ENCODE data around the gene ATF4. TPM values are rescaled to one million over a fixed set of nuclear protein-coding genes. Genes with fewer than 3 reads are reported as not detected.

The ATF4 gene
- total RNA-seq, 1 experiment from 2014 or later = 717 TPM

GRCh38 chr22:39534591-39535356 is 14.4 kb downstream of the ATF4 start:
- BruUV-seq (replicated peaks) = no TSS peak

DNA sequence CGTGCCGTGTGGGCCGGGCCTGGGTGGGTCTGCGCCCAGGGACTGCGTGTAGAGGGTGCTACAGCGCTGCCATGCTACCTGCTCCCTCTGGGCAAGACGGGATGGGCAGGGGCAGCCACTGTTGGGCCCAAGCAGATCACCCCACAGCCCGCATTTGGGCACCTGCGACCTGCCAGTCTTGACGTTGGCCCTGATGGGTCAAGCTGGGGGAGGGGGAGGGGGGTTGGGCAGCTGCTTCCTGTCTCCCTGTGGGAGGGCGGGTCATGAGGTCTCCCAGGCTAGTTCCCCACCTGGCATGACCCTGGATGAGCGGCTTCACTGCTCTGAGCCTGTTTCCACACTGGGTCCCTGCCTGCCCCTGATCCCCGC is 15.0 kb downstream of the ATF4 start:
- BruUV-seq (replicated peaks) = no TSS peak
- no peak overlapping the region for H3K4me3 Mint-ChIP-seq (ENCODE audit: unreplicated experiment)
- ChIA-PET CTCF (interaction anchor here (0.6 to 26.5 kb wide), 22 partner anchors 8 to 866 kb away, joined by 3 to 471 read pairs (median 4); partner anchors contain the start of gene ADSL), POLR2A (interaction anchor here (0.9 to 2.7 kb wide), 8 partner anchors 15 to 811 kb away, joined by 3 to 28 read pairs (median 5); partner anchors contain the start of genes ADSL, ATF4 and MIEF1)
- no peak overlapping the region for H3K27ac Mint-ChIP-seq (ENCODE audit: low read depth, unreplicated experiment)
- H3K27me3 Mint-ChIP-seq (ENCODE audit: insufficient read depth, unreplicated experiment) = no peaks in the 10 kb centered on the region
- H3K9me3 Mint-ChIP-seq (ENCODE audit: unreplicated experiment) = no peaks in the 10 kb centered on the region
- DNase-seq (ENCODE audit: unreplicated experiment) = no peak
- H3K4me1 Mint-ChIP-seq (ENCODE audit: insufficient read depth, unreplicated experiment) = peaks cover 18% of the 10 kb centered on the region
- intact Hi-C loops (cut with micrococcal nuclease) = loop anchor here (2.0 kb wide), 2 partner anchors 489 to 811 kb away; partner anchors contain the start of gene ADSL
- peaks cover 19% of the 10 kb centered on the region for H3K36me3 Mint-ChIP-seq (ENCODE audit: insufficient read depth, unreplicated experiment)
- TF ChIP-seq, protein P1, sequence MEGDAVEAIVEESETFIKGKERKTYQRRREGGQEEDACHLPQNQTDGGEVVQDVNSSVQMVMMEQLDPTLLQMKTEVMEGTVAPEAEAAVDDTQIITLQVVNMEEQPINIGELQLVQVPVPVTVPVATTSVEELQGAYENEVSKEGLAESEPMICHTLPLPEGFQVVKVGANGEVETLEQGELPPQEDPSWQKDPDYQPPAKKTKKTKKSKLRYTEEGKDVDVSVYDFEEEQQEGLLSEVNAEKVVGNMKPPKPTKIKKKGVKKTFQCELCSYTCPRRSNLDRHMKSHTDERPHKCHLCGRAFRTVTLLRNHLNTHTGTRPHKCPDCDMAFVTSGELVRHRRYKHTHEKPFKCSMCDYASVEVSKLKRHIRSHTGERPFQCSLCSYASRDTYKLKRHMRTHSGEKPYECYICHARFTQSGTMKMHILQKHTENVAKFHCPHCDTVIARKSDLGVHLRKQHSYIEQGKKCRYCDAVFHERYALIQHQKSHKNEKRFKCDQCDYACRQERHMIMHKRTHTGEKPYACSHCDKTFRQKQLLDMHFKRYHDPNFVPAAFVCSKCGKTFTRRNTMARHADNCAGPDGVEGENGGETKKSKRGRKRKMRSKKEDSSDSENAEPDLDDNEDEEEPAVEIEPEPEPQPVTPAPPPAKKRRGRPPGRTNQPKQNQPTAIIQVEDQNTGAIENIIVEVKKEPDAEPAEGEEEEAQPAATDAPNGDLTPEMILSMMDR (IDR thresholded peaks at IDR 0.05; ENCODE audit: unreplicated experiment) = no peak

More at GRCh38 chr22:39534591-39535356, 14.4 kb downstream of the ATF4 start:
- TF ChIP-seq, protein P1 (IDR thresholded peaks at IDR 0.05; ENCODE audit: unreplicated experiment) = peak; percentile 93
- H3K27me3 Mint-ChIP-seq (ENCODE audit: insufficient read depth, unreplicated experiment) = no peaks in the 10 kb centered on the region
- ChIA-PET POLR2A (interaction anchor here (0.6 to 2.7 kb wide), 12 partner anchors 11 to 811 kb away, joined by 3 to 28 read pairs (median 4); partner anchors contain the start of genes ADSL, ATF4 and MIEF1), CTCF (interaction anchor here (0.6 to 26.5 kb wide), 41 partner anchors 9 to 1194 kb away, joined by 3 to 471 read pairs (median 4); partner anchors contain the start of gene ADSL)
- peaks cover 25% of the 10 kb centered on the region for H3K36me3 Mint-ChIP-seq (ENCODE audit: insufficient read depth, unreplicated experiment)
- intact Hi-C loops (cut with micrococcal nuclease) = loop anchor here (1.0 to 5.0 kb wide), 5 partner anchors 465 to 812 kb away; partner anchors contain the start of genes ADSL and TNRC6B
- H3K4me1 Mint-ChIP-seq (ENCODE audit: insufficient read depth, unreplicated experiment) = peaks cover 24% of the 10 kb centered on the region
- peak; percentile 70 for DNase-seq (ENCODE audit: unreplicated experiment)
- no peaks in the 10 kb centered on the region for H3K9me3 Mint-ChIP-seq (ENCODE audit: unreplicated experiment)
- no peak overlapping the region for H3K27ac Mint-ChIP-seq (ENCODE audit: low read depth, unreplicated experiment)
- H3K4me3 Mint-ChIP-seq (ENCODE audit: unreplicated experiment) = no peak overlapping the region

DNA sequence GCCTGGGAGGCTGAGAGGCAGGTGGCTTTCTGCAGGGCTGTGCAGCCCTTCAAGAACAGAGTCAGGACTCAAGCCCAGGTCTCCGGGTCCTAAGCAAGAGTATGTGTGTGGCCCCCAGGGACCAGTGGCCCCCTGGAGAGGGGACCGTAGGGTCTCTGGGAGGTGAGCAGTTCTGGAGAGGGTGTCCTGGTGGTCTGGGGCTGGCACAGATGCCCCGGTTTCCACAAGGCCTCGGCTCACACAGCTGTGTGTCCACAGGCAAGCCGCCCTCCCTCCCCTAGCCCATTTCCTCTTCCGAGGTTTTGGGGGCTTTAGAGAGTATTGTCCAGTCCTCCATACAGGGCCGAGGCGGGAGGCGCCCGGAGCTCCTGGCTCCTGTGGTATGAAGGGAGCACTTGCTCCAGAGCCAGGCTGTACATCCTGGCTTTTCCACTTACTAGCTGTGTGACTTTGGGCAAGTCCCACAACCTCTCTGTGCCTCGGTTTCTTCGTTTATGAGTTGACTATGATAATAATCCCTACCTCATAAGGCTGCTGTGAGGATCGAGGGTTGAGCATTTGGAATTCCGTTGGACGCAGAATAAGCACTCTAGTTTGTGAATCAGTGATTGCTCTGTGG is 15.6 kb downstream of the ATF4 start:
- no peak for DNase-seq (ENCODE audit: unreplicated experiment)
- Mint-ChIP-seq H3K27me3 (ENCODE audit: insufficient read depth, unreplicated experiment) (no peaks in the 10 kb centered on the region), H3K9me3 (ENCODE audit: unreplicated experiment) (no peaks in the 10 kb centered on the region), H3K4me1 (ENCODE audit: insufficient read depth, unreplicated experiment) (peaks cover 12% of the 10 kb centered on the region), H3K27ac (ENCODE audit: low read depth, unreplicated experiment) (no peak overlapping the region), H3K36me3 (ENCODE audit: insufficient read depth, unreplicated experiment) (peaks cover 13% of the 10 kb centered on the region), H3K4me3 (ENCODE audit: unreplicated experiment) (no peak overlapping the region)
- TF ChIP-seq, protein P1 (IDR thresholded peaks at IDR 0.05; ENCODE audit: unreplicated experiment) = no peak
- intact Hi-C loops (cut with micrococcal nuclease) = loop anchor here (2.0 kb wide), 2 partner anchors 489 to 811 kb away; partner anchors contain the start of gene ADSL
- BruUV-seq (replicated peaks) = no TSS peak
- CTCF ChIA-PET = interaction anchor here (0.6 to 26.5 kb wide), 9 partner anchors 9 to 810 kb away, joined by 3 to 471 read pairs (median 4); partner anchors contain the start of gene ADSL
- POLR2A ChIA-PET = interaction anchor here (0.7 to 2.7 kb wide), 3 partner anchors 11 to 507 kb away, joined by 3 to 28 read pairs (median 3); no protein-coding TSS in a partner anchor

DNA sequence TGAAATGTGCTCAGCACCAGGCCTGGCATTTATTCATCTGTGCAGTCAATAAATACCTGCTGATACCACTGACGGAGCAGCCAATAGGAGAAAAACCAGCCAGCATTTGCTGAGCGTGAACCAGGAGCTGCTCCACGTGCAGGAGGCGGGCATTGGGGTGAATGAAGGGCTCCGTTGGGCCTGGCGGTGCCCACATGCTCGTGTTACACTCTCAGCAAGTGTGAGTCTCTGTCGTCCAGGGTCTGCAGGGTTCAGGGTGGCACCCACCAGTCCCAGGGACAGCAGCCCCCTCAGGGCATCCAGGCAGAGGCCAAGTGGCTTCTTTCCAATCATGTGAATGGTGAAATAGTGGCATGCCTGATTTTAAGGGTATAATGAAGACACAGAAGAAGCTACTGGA is 16.3 kb downstream of the ATF4 start:
- TF ChIP-seq, protein P1 (IDR thresholded peaks at IDR 0.05; ENCODE audit: unreplicated experiment) = no peak
- Mint-ChIP-seq H3K9me3 (ENCODE audit: unreplicated experiment) (no peaks in the 10 kb centered on the region), H3K4me1 (ENCODE audit: insufficient read depth, unreplicated experiment) (peaks cover 4% of the 10 kb centered on the region), H3K4me3 (ENCODE audit: unreplicated experiment) (no peak overlapping the region), H3K27me3 (ENCODE audit: insufficient read depth, unreplicated experiment) (no peaks in the 10 kb centered on the region), H3K36me3 (ENCODE audit: insufficient read depth, unreplicated experiment) (peaks cover 6% of the 10 kb centered on the region), H3K27ac (ENCODE audit: low read depth, unreplicated experiment) (no peak overlapping the region)
- ChIA-PET CTCF (interaction anchor here (0.7 to 26.5 kb wide), 4 partner anchors 9 to 494 kb away, joined by 3 to 471 read pairs (median 8); no protein-coding TSS in a partner anchor), POLR2A (interaction anchor here (1.2 kb wide), 1 partner anchor 10 kb away, joined by 3 read pairs; no protein-coding TSS in a partner anchor)
- intact Hi-C loops (cut with micrococcal nuclease) = no loop called here
- no TSS peak for BruUV-seq (replicated peaks)
- no peak for DNase-seq (ENCODE audit: unreplicated experiment)

Measured in MCF 10A (cell line).